GM19328 (cell line): Measurements from ENCODE around the gene PNPLA1.

Experiments used
- ATAC-seq: cut with Tn5 transposase; IDR thresholded peaks from one replicate; pipeline ENCODE4 v1.9.1; 2021; ENCODE audit warnings: mild to moderate bottlenecking, moderate library complexity; ENCODE audit not compliant: unreplicated experiment

Gene PNPLA1

DNA sequence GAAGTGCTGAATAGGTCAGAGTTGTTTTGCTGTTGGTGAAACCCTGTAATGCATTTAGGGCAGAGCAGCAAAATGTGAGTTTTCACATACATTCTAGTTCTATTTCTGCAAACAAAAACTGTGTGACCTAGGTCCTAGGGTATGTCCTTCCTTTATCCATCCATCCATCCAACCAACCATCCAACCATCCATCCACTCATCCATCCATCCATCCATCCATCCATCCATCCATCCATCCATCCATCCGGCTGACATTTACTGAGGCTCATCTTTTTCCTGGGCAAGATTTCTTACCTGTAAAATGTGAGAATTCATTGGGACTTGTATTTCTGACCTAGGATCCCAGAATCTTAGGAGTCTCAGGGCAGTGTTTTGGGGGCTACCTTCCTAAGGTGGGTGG is 14.5 kb downstream of the PNPLA1 start:
- no peak for ATAC-seq

DNA sequence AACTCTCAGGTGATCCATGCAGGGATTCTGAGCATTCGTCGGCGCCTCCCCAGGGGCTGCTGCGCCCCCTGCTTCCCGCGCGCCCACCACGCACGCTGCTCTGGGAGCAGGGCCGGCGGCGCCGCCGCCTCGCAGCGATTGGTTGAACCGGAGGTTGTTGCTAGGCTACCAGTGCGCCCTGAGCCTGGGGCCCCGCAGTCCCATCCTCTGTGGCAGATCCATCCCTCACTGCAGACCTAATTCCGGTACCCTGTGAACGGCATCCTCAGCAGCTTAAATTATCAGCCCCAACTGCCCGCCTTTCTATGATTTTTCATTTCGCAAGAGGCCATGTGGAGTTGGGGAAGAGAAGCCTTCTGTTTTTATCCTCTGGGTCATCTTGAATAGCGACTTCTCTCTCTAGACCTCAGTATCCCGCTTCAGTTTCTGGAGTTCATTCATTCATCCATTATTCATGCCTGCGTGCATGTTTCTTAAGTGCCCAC is 15.4 kb downstream of the PNPLA1 start:
- no peak for ATAC-seq

DNA sequence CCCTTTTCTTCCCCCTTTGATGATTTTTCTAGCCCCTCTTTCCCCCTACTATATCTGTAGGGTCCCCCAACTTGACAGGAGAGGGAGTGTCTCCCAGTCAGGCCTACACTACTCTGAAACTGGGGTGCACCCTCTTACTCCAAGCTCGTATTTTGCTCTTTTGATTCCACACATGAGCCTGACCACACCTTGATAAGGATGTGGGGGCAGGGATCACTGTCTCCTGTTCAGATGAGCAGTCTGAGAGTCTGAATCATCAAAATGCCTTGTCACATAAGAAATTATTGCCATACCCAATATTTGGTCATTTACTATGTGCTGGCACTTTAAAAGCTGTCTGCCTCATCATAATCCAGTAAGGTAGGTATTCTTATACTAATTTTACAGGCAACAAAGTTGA is 15.9 kb downstream of the PNPLA1 start:
- ATAC-seq, result no peak

- no peak for ATAC-seq
Observed at GRCh38 chr6:36286858-36287257, 17.0 kb downstream of the PNPLA1 start.

GRCh38 chr6:36289281-36289878 is 19.5 kb downstream of the PNPLA1 start:
- ATAC-seq, result no peak

GRCh38 chr6:36290668-36291620 is 21.1 kb downstream of the PNPLA1 start:
- ATAC-seq, result no peak

DNA sequence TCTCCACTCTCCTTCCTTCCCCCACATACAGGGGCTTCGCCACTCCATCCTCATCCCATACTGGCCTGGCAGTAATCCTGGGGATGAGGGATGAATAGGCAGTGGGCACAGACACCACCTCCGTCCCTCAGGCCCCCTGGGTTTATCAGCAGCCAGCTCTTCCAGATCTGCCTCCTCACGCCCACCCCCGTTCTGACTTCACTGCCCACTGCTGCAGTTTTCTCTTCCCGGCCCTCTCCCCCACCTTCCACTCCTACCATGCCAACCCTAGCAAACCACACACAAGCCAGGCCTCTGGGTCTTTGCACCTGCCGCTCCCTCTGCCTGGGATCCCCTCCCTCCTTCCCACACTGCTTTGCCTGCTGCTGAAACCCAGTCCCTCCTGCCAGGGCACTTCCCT is 22.3 kb downstream of the PNPLA1 start:
- ATAC-seq, result no peak

DNA sequence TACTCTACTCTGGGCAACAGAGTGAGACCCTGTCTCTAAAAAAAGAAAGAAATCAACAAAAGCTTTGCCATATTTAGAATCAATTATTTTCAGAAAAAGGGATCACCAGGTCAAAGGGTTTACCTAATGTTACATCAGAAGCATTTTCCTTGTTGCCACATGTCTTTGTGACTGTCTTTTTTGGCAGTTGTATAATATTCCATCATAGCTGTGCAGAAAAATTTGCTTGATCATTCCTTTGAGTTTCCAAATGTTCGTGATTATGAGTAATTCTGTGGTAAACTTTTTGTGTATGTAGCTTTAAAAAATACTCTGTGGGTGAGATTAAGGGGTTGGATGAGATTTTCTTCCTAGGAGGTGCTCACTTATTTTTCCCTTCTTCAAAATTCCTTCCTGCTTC is 26.4 kb downstream of the PNPLA1 start:
- no peak for ATAC-seq

GRCh38 chr6:36297051-36297450 is 27.2 kb downstream of the PNPLA1 start:
- ATAC-seq, result no peak

DNA sequence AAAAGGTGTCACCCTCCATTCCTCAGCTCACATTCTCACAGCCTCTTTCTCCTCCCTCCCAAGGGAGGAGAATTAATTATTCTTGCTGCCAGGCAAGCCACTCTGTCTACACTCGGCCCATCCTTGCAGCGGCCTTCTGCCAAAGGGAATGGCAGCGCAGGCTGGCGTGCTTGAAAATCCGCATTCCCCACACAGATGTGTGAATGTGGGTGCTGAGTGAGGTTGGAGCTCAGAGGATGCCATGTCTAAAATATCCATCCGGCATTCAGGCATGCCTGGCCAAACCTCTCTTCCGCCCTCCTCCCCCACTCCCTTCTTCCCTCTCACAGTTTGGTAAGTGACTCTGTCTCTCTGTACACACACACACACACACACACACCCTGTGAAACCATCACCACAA is 27.7 kb downstream of the PNPLA1 start:
- ATAC-seq, result no peak

DNA sequence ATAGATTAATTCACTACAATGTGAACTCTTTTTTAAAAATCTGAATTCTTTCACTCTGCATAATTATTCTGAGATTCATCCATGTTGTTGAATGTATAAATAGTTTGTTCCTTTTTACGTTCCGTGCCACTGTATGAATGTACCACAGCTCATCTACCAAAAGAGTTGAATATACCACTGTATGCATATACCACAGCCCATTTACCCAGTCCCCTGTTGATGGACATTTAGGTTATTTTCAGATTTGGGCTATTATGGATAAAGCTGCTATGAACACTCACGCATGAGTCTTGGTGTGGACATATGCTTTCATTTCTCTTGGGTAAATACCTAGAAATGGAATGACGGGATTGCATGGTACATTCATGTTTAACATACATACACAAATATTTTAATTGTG is 28.2 kb downstream of the PNPLA1 start:
- ATAC-seq, result no peak

DNA sequence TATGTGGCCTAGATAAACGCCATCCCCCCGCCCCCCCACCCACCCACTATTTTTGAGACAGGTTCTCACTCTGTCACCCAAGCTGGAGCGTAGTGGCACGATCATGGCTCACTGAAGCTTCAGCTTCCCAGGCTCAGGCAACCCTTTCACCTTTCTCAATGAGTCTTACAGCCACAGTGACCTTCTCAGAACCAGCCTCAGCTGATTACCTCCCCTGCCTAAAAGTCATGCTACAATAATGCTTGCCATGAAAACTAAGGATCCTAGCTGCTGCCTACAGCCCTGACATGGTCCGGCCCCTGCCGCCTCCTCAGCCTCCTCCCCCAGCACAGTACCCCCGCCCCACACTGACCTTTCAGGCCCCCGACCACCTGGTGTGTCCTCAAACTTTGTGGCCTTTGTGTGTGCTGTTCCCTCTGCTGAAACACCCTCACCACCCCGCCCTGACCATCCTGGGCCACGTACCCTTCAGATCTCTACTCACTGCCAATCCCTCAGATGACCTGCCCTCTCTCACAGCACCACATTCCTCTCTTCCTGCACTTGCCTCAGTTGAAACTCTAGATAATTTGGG is 31.3 kb downstream of the PNPLA1 start:
- ATAC-seq, result no peak

DNA sequence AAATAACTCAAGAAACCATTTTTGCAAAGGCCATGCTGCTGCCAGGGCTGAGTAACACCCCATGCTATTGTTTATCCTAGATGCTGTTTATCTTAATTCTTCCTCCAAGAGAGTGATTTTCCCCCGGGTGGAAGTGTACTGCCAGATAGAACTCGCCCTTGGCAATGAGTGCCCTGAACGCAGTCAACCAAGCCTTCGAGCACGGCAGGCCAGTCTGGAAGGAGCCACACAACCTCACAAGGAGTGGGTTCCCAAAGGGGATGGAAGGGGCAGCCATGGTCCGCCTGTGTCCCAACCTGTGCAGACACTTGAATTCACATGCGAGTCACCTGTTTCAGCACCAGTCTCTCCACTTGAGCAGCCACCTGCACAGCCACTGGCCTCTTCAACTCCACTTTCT is 31.9 kb downstream of the PNPLA1 start:
- ATAC-seq, result no peak

DNA sequence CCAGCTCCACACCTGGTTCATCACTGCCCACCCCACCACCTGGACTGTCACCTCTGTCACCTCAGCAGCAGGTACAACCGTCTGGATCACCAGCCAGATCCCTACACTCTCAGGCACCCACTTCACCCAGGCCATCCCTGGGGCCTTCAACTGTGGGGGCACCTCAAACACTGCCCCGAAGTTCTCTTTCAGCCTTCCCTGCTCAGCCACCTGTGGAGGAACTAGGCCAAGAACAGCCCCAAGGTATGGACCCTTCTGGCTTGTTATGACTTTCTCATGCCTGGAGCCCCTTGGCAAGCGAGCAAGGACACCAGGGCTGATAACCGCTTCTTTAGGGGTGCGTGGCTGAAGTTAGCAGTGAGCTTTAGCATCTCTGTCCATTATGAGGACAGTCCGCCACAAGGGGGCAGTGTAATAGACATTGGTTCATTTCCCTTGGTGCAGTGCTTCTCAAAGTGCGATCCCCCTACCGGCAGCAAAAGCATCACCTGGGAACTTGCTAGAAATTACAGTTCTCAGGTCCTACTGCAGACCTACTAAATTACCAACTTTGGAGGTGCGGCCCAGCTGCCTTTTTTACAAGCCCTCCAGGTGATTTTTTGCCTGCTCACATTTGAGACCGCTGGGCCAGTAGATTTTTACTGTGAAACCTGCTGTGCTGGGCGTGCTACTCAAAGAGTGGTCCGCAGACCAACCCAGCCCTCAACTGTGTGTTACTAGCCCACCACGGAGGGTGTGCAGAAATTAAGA is 32.5 kb downstream of the PNPLA1 start:
- peak; percentile 64 for ATAC-seq

- no peak for ATAC-seq
Observed at GRCh38 chr6:36305885-36306284, 36.0 kb downstream of the PNPLA1 start.

DNA sequence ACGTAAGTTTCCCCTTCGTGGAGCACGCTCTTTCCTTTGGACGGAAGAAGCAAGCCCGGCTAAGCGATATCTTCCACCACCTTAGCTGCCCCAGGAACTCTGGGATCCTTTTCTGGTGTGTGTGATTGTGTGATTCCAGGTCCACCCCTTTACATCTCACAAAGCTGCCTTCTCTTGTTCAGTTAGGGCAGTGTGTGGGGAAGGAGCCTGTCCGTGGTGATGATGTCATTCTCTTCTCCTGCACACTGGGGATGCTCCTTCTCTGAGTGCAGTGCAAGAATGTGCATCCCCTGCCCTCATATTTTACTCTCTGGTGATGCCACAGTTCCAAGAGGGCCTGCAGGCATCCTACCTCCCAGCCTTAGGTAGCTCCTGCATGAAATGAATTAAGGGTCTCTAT is 36.5 kb downstream of the PNPLA1 start:
- ATAC-seq, result no peak

DNA sequence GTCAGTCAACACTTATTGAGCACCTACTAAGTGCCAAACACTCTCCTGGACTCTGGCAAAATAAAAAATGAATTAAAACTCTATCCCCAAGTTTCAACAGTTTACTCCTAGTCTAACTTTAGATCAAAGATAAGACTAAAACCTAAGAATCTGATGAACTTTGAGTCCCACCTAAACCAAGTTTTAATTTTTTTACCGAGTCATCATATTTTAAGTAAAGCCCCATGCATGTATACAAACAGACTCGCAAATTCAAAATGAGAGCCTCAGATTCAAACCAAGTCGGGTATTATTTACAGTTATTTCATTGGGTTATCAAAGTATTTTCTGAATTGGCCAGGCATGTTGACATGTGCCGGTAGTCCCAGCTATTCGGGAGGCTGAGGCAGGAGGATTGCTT is 38.7 kb downstream of the PNPLA1 start:
- ATAC-seq, result no peak

DNA sequence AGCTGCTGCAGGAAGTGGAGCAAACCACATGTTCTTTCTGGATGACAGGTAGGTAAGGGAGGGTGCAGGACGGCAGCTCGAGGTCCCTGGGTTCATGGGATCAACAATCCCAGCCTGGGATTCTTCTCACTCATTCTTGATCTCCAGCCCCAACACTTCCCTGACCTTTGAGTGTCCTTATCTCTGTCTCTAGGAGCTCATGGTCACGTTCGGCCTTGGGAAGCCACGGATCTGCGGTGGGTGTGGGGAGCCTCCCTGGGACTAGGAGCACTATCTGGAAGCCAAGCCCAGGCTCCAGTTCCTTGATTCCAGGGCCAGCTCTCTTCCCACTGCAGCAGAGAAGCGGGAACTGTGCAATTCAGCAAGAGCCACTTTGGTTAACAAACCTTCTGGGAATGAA is 39.3 kb downstream of the PNPLA1 start:
- ATAC-seq, result no peak

GRCh38 chr6:36309900-36310299 is 40.0 kb downstream of the PNPLA1 start:
- ATAC-seq, result no peak

GRCh38 chr6:36312854-36313648 is 43.2 kb downstream of the PNPLA1 start:
- ATAC-seq, result no peak

GRCh38 chr6:36313649-36313936 is 43.7 kb downstream of the PNPLA1 start:
- no peak for ATAC-seq
